ENCODE data around the gene LCNL1. TPM values are rescaled to one million over a fixed set of nuclear protein-coding genes. Genes with fewer than 3 reads are reported as not detected.

The LCNL1 gene
- total RNA-seq, 2 donors from 2014 or later, result not detected

- H3K4me3 ChIP-seq, result no peak overlapping the region
- 44 to 69% methylated on average over 3 to 5 of the region's 5 CpGs for WGBS, 2 donors
- ATAC-seq, result no peak
- H3K4me1 ChIP-seq, result peaks cover 7% of the 10 kb centered on the region
- no peaks in the 10 kb centered on the region for H3K27me3 ChIP-seq
- H3K27ac ChIP-seq, result no peak overlapping the region
- no peak for DNase-seq
- no peak for TF ChIP-seq CTCF (IDR thresholded peaks at IDR 0.05)
- no peak for TF ChIP-seq POLR2A (IDR thresholded peaks at IDR 0.05)
- H3K9me3 ChIP-seq, result no peaks in the 10 kb centered on the region
- intact Hi-C loops (cut with DNase I), result no loop called here
- H3K36me3 ChIP-seq (replicated peaks in 1 of 2; ENCODE audit: insufficient read depth in 1 of 2, low read depth in 2 of 2), result no peaks in the 10 kb centered on the region
Measured at GRCh38 chr9:136969774-136970173, 13.0 kb upstream of the LCNL1 start.

GRCh38 chr9:136970361-136970760 lies 12.4 kb upstream of the LCNL1 start:
- no peak overlapping the region for H3K4me3 ChIP-seq
- WGBS, 2 donors, result 93 to 100% methylated on average over 3 to 5 of the region's 11 CpGs
- no peak overlapping the region for H3K27ac ChIP-seq
- H3K9me3 ChIP-seq, result no peaks in the 10 kb centered on the region
- H3K36me3 ChIP-seq (replicated peaks in 1 of 2; ENCODE audit: insufficient read depth in 1 of 2, low read depth in 2 of 2), result no peaks in the 10 kb centered on the region
- intact Hi-C loops (cut with DNase I), result no loop called here
- peaks cover 7% of the 10 kb centered on the region for H3K4me1 ChIP-seq
- DNase-seq (no peak), ATAC-seq (no peak)
- TF ChIP-seq POLR2A (IDR thresholded peaks at IDR 0.05), result no peak
- TF ChIP-seq CTCF (IDR thresholded peaks at IDR 0.05), result no peak
- H3K27me3 ChIP-seq, result no peaks in the 10 kb centered on the region

- 71 to 79% methylated on average over 6 to 14 of the region's 14 CpGs for WGBS, 2 donors
- no peak for TF ChIP-seq POLR2A (IDR thresholded peaks at IDR 0.05)
- no peak for TF ChIP-seq CTCF (IDR thresholded peaks at IDR 0.05)
- Histone ChIP-seq H3K4me3 (no peak overlapping the region), H3K27me3 (no peaks in the 10 kb centered on the region), H3K27ac (no peak overlapping the region), H3K9me3 (no peaks in the 10 kb centered on the region), H3K4me1 (no peaks in the 10 kb centered on the region), H3K36me3 (replicated peaks in 1 of 2; ENCODE audit: insufficient read depth in 1 of 2, low read depth in 2 of 2) (no peaks in the 10 kb centered on the region)
- intact Hi-C loops (cut with DNase I), result no loop called here
- no peak for ATAC-seq
- no peak for DNase-seq
Measured at GRCh38 chr9:136971746-136972145, 11.0 kb upstream of the LCNL1 start.

- H3K4me3 ChIP-seq, result no peak overlapping the region
- H3K9me3 ChIP-seq, result no peaks in the 10 kb centered on the region
- intact Hi-C loops (cut with DNase I), result no loop called here
- TF ChIP-seq POLR2A (IDR thresholded peaks at IDR 0.05) (no peak), CTCF (IDR thresholded peaks at IDR 0.05) (no peak)
- no peaks in the 10 kb centered on the region for H3K4me1 ChIP-seq
- H3K27me3 ChIP-seq, result no peaks in the 10 kb centered on the region
- no peak overlapping the region for H3K27ac ChIP-seq
- no peaks in the 10 kb centered on the region for H3K36me3 ChIP-seq (replicated peaks in 1 of 2; ENCODE audit: insufficient read depth in 1 of 2, low read depth in 2 of 2)
- WGBS, 2 donors, result 70 to 83% methylated on average over 7 to 11 of the region's 11 CpGs
- no peak for DNase-seq
- ATAC-seq, result no peak
Measured at GRCh38 chr9:136972335-136972734, 10.5 kb upstream of the LCNL1 start.

GRCh38 chr9:136972743-136973142 lies 10.1 kb upstream of the LCNL1 start:
- intact Hi-C loops (cut with DNase I), result no loop called here
- ATAC-seq (no peak), DNase-seq (no peak)
- Histone ChIP-seq H3K4me3 (no peak overlapping the region), H3K4me1 (peaks cover 2% of the 10 kb centered on the region), H3K27ac (no peak overlapping the region), H3K36me3 (replicated peaks in 1 of 2; ENCODE audit: insufficient read depth in 1 of 2, low read depth in 2 of 2) (no peaks in the 10 kb centered on the region), H3K9me3 (no peaks in the 10 kb centered on the region), H3K27me3 (no peaks in the 10 kb centered on the region)
- WGBS, 2 donors, result 52 to 64% methylated on average over 3 to 13 of the region's 13 CpGs
- TF ChIP-seq POLR2A (IDR thresholded peaks at IDR 0.05), result no peak
- no peak for TF ChIP-seq CTCF (IDR thresholded peaks at IDR 0.05)
